ENCODE data around the gene TBX2.

DNA sequence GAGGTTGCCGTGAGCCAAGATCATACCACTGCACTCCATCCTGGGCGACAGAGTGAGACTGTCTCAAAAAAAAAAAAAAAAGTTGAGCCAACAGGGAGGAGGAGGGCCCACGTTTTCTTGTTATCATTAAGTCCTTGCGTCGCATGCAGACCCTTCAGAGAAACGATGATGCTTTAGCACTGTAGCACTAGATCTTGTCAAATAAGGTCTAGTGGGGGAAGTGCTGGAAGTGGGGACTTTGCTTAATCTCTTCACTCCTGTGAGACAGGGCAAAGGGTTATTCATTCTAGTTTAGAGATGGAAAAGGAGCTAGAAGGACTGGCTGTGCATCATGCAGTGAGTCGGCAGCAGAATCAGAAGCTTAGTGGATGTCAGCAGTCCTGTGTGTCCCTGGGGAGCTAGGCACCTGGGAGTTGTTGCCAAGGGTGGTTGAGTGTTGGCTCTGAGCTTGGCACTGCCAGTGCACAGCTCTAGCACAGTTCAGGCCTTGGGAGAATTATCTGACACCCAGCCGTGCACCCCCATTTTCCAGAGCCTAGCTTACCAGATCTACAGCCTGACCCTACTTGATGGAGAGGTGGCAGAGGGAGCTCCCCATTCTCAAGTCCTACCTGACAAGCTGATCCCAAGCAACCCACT is 33.4 kb upstream of the TBX2 start:
- TF ChIP-seq, protein P1, sequence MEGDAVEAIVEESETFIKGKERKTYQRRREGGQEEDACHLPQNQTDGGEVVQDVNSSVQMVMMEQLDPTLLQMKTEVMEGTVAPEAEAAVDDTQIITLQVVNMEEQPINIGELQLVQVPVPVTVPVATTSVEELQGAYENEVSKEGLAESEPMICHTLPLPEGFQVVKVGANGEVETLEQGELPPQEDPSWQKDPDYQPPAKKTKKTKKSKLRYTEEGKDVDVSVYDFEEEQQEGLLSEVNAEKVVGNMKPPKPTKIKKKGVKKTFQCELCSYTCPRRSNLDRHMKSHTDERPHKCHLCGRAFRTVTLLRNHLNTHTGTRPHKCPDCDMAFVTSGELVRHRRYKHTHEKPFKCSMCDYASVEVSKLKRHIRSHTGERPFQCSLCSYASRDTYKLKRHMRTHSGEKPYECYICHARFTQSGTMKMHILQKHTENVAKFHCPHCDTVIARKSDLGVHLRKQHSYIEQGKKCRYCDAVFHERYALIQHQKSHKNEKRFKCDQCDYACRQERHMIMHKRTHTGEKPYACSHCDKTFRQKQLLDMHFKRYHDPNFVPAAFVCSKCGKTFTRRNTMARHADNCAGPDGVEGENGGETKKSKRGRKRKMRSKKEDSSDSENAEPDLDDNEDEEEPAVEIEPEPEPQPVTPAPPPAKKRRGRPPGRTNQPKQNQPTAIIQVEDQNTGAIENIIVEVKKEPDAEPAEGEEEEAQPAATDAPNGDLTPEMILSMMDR (conservative IDR thresholded peaks at IDR 0.05; ENCODE audit: low read depth, low read length), result no peak
- no peak for TF ChIP-seq EZH2 (IDR thresholded peaks at IDR 0.05; ENCODE audit: borderline replicate concordance, low read depth, low read length, poor library complexity, severe bottlenecking)

Data from A673 (cell line).